PFSK-1 (cell line): ENCODE measurements around the gene DNAH14.

Source experiments
- POLR2AphosphoS5 ChIP-seq: IDR thresholded peaks from 2 replicates; pipeline ENCODE4 v1.6.1; 2012; ENCODE audit warnings: low read depth, mild to moderate bottlenecking, control low read depth, low read length, moderate library complexity
- REST ChIP-seq, 2 experiments: IDR thresholded peaks; 2 replicates each; pipeline versions ENCODE4 v1.6.1 to v1.8.0; 2011 to 2012; ENCODE audit warnings: low read depth in 2 of 2, low read length in 2 of 2, control low read depth in 1 of 2, inconsistent platforms in 1 of 2, mild to moderate bottlenecking in 1 of 2, moderate library complexity in 1 of 2; ENCODE audit not compliant: insufficient read depth in 1 of 2
- SIN3A ChIP-seq: IDR thresholded peaks from 2 replicates; pipeline ENCODE4 v1.6.1; 2012; ENCODE audit warnings: mild to moderate bottlenecking, low read length, moderate library complexity, borderline replicate concordance; ENCODE audit not compliant: insufficient read depth

GRCh38 chr1:225131869-225132268 lies 202.4 kb downstream of the DNAH14 start:
- no peak for TF ChIP-seq POLR2AphosphoS5
- TF ChIP-seq REST (IDR thresholded peaks at IDR 0.05; ENCODE audit: insufficient read depth in 1 of 2, low read depth in 2 of 2, low read length in 2 of 2) = no peak
- TF ChIP-seq SIN3A = no peak
